Measurements from ENCODE around the gene TAX1BP3. TPM values are rescaled to one million over a fixed set of nuclear protein-coding genes. Genes with fewer than 3 reads are reported as not detected.

TAX1BP3 gene
- total and polyA plus RNA-seq, 2 experiments from 2014 or later = 98.7 to 134 TPM

GRCh38 chr17:3613124-3613523 is 55.3 kb downstream of the TAX1BP3 start:
- no peaks in the 10 kb centered on the region for H3K27me3 ChIP-seq (ENCODE audit: insufficient read depth)
- no peaks in the 10 kb centered on the region for H3K9me2 ChIP-seq (ENCODE audit: insufficient read depth)
- no peaks in the 10 kb centered on the region for H3K79me2 ChIP-seq (replicated peaks; ENCODE audit: insufficient read depth)
- no peak for DNase-seq (ENCODE audit: low spot score)
- Mint-ChIP-seq H3K4me3 (no peak overlapping the region), H3K9me3 (no peaks in the 10 kb centered on the region; the same call in 2 of the 3 replicates), H3K36me3 (ENCODE audit: low read depth) (peaks cover 77% of the 10 kb centered on the region), H3K27ac (no peak overlapping the region), H3K27me3 (ENCODE audit: insufficient read depth, low read depth, poor library complexity) (peaks cover 4% of the 10 kb centered on the region), H3K4me1 (no peaks in the 10 kb centered on the region)
- no peak overlapping the region for H3K27ac ChIP-seq (ENCODE audit: low read depth)
- TF ChIP-seq JUNB (IDR thresholded peaks at IDR 0.05; ENCODE audit: unreplicated experiment) = no peak
- no peak for TF ChIP-seq CTCF (conservative IDR thresholded peaks at IDR 0.05; ENCODE audit: low read depth in 2 of 2)
- TF ChIP-seq NANOG (IDR thresholded peaks at IDR 0.05; ENCODE audit: borderline replicate concordance) = no peak
- H3F3A ChIP-seq (replicated peaks; ENCODE audit: low read depth) = no peaks in the 10 kb centered on the region
- ATAC-seq = no peak
- H2AFZ ChIP-seq = no peak overlapping the region
- H3K4me3 ChIP-seq = no peak overlapping the region
- no peaks in the 10 kb centered on the region for H3K4me1 ChIP-seq (ENCODE audit: insufficient read depth)
- no peak overlapping the region for H3K4me2 ChIP-seq
- H3K36me3 ChIP-seq (ENCODE audit: insufficient read depth) = peaks cover 24% of the 10 kb centered on the region
- no peaks in the 10 kb centered on the region; the same call in 1 of the 2 replicates for H4K20me1 ChIP-seq (replicated peaks; ENCODE audit: insufficient read depth)

Other genes with a start within 250 kb of the TAX1BP3 start
- gene OR1E2, start 234.7 kb downstream of the TAX1BP3 start, total RNA-seq (2014; rRNA removed; shearing (Covaris generic)) = not detected in 2 replicates
- not detected in 2 replicates for gene OR1E2, start 234.7 kb downstream of the TAX1BP3 start, polyA plus RNA-seq (2016; fragmentation: Nextera tagmentation; extraction: Ambion mirVana)
- gene SPATA22, start 196.8 kb downstream of the TAX1BP3 start, total RNA-seq (2014; rRNA removed; shearing (Covaris generic)) = not detected in 2 replicates
- not detected in 2 replicates for gene SPATA22, start 196.8 kb downstream of the TAX1BP3 start, polyA plus RNA-seq (2016; fragmentation: Nextera tagmentation; extraction: Ambion mirVana)
- gene ASPA, start 192.6 kb downstream of the TAX1BP3 start, total RNA-seq (2014; rRNA removed; shearing (Covaris generic)) = 0.04 TPM in 1 of 2 replicates, not detected in the other
- gene ASPA, start 192.6 kb downstream of the TAX1BP3 start, polyA plus RNA-seq (2016; fragmentation: Nextera tagmentation; extraction: Ambion mirVana) = 0.13 TPM in 1 of 2 replicates, not detected in the other
- gene TRPV3, start 110.8 kb downstream of the TAX1BP3 start, total RNA-seq (2014; rRNA removed; shearing (Covaris generic)) = 0.69 and 0.70 TPM in 2 replicates
- gene TRPV3, start 110.8 kb downstream of the TAX1BP3 start, polyA plus RNA-seq (2016; fragmentation: Nextera tagmentation; extraction: Ambion mirVana) = 0.15 and 0.82 TPM in 2 replicates
- gene TRPV1, start 59.2 kb downstream of the TAX1BP3 start, total RNA-seq (2014; rRNA removed; shearing (Covaris generic)) = 3.8 and 4.0 TPM in 2 replicates
- 2.3 and 4.2 TPM in 2 replicates for gene TRPV1, start 59.2 kb downstream of the TAX1BP3 start, polyA plus RNA-seq (2016; fragmentation: Nextera tagmentation; extraction: Ambion mirVana)
- gene SHPK, start 32.3 kb downstream of the TAX1BP3 start, total RNA-seq (2014; rRNA removed; shearing (Covaris generic)) = 34.3 and 36.7 TPM in 2 replicates
- 11.3 and 11.5 TPM in 2 replicates for gene SHPK, start 32.3 kb downstream of the TAX1BP3 start, polyA plus RNA-seq (2016; fragmentation: Nextera tagmentation; extraction: Ambion mirVana)
- gene CTNS, start 31.8 kb downstream of the TAX1BP3 start, total RNA-seq (2014; rRNA removed; shearing (Covaris generic)) = 21.8 and 30.1 TPM in 2 replicates
- 5.9 and 6.4 TPM in 2 replicates for gene CTNS, start 31.8 kb downstream of the TAX1BP3 start, polyA plus RNA-seq (2016; fragmentation: Nextera tagmentation; extraction: Ambion mirVana)
- gene EMC6, start 234 bp upstream of the TAX1BP3 start, total RNA-seq (2014; rRNA removed; shearing (Covaris generic)) = 27.6 and 48.0 TPM in 2 replicates
- 230 and 232 TPM in 2 replicates for gene EMC6, start 234 bp upstream of the TAX1BP3 start, polyA plus RNA-seq (2016; fragmentation: Nextera tagmentation; extraction: Ambion mirVana)
- 11.6 and 13.6 TPM in 2 replicates for gene P2RX5, start 27.6 kb upstream of the TAX1BP3 start, total RNA-seq (2014; rRNA removed; shearing (Covaris generic))
- gene P2RX5, start 27.6 kb upstream of the TAX1BP3 start, polyA plus RNA-seq (2016; fragmentation: Nextera tagmentation; extraction: Ambion mirVana) = 7.4 and 7.5 TPM in 2 replicates
- gene HASPIN, start 55.3 kb upstream of the TAX1BP3 start, total RNA-seq (2014; rRNA removed; shearing (Covaris generic)) = 34.0 and 35.1 TPM in 2 replicates
- 5.8 and 6.1 TPM in 2 replicates for gene HASPIN, start 55.3 kb upstream of the TAX1BP3 start, polyA plus RNA-seq (2016; fragmentation: Nextera tagmentation; extraction: Ambion mirVana)
- 7.9 and 11.7 TPM in 2 replicates for gene ITGAE, start 132.6 kb upstream of the TAX1BP3 start, total RNA-seq (2014; rRNA removed; shearing (Covaris generic))
- gene ITGAE, start 132.6 kb upstream of the TAX1BP3 start, polyA plus RNA-seq (2016; fragmentation: Nextera tagmentation; extraction: Ambion mirVana) = 40.3 and 44.9 TPM in 2 replicates
- gene NCBP3, start 177.7 kb upstream of the TAX1BP3 start, total RNA-seq (2014; rRNA removed; shearing (Covaris generic)) = 34.6 and 42.8 TPM in 2 replicates
- gene NCBP3, start 177.7 kb upstream of the TAX1BP3 start, polyA plus RNA-seq (2016; fragmentation: Nextera tagmentation; extraction: Ambion mirVana) = 28.1 and 35.5 TPM in 2 replicates
- gene CAMKK1, start 224.5 kb upstream of the TAX1BP3 start, total RNA-seq (2014; rRNA removed; shearing (Covaris generic)) = 7.1 and 8.7 TPM in 2 replicates
- 4.3 TPM in 2 replicates for gene CAMKK1, start 224.5 kb upstream of the TAX1BP3 start, polyA plus RNA-seq (2016; fragmentation: Nextera tagmentation; extraction: Ambion mirVana)
- gene P2RX1, start 247.9 kb upstream of the TAX1BP3 start, total RNA-seq (2014; rRNA removed; shearing (Covaris generic)) = 0.19 and 2.2 TPM in 2 replicates
- gene P2RX1, start 247.9 kb upstream of the TAX1BP3 start, polyA plus RNA-seq (2016; fragmentation: Nextera tagmentation; extraction: Ambion mirVana) = 0.17 and 0.31 TPM in 2 replicates

Measured in GM23338 (cell line).